ENCODE data around the gene GPAM.
"Not testable (repeated sequence)": the region's sequence is repeated elsewhere in the genome, so short reads cannot be mapped to it uniquely, and the experiment has no call there.

GPAM gene

GRCh38 chr10:112132435-112132834 is 51.1 kb downstream of the GPAM start:
- DNase-seq (ENCODE audit: low read depth in 2 of 2): no peak

- DNase-seq (ENCODE audit: low read depth in 2 of 2): no peak
Measured at GRCh38 chr10:112131996-112132395, 51.6 kb downstream of the GPAM start.

- DNase-seq (ENCODE audit: low read depth in 2 of 2): no peak
Measured at GRCh38 chr10:112131346-112131745, 52.2 kb downstream of the GPAM start.

GRCh38 chr10:112126901-112127300 is 56.7 kb downstream of the GPAM start:
- DNase-seq (ENCODE audit: low read depth in 2 of 2): no peak

- no peak for DNase-seq (ENCODE audit: low read depth in 2 of 2)
Measured at GRCh38 chr10:112126172-112126571, 57.4 kb downstream of the GPAM start.

- DNase-seq (ENCODE audit: low read depth in 2 of 2): no peak
Measured at GRCh38 chr10:112124866-112125265, 58.7 kb downstream of the GPAM start.

DNA sequence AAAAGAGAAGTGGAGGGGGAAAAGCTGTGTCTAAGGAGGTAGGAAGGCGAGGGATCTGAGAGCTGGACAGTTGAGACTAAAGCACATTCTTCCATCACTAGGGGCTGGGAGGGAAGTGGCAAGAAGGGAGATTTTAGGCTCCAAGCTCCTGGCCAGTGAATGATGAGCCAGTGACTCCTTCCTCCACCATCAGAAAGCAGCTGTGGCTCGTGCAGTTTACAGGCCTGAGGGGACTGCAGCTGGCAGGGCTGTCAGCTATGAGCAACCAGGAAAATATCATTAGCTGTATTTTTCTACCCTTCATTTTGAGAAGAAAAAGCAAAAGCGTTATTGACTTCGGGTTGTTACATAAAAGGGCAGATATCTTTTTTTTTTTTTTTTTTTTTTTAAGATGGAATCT is 60.7 kb downstream of the GPAM start:
- DNase-seq (ENCODE audit: low read depth in 2 of 2): no peak

GRCh38 chr10:112120491-112120890 is 63.1 kb downstream of the GPAM start:
- no peak for DNase-seq (ENCODE audit: low read depth in 2 of 2)

GRCh38 chr10:112115781-112116385 is 67.7 kb downstream of the GPAM start:
- no peak for DNase-seq (ENCODE audit: low read depth in 2 of 2)

GRCh38 chr10:112109779-112110178 is 73.8 kb downstream of the GPAM start:
- DNase-seq (ENCODE audit: low read depth in 2 of 2): not testable (repeated sequence)
